Hepatocyte (in vitro differentiated cells): Measurements from ENCODE around the gene SH2D7. TPM values are rescaled to one million over a fixed set of nuclear protein-coding genes. Genes with fewer than 3 reads are reported as not detected.
A peak's percentile ranks its signal among the peaks of the same experiment; 100 is the strongest.

Source experiments
- DNase-seq: peaks from one replicate; pipeline ENCODE4 v3.0.0-alpha.2; 2016; ENCODE audit warnings: low spot score
- H2AFZ ChIP-seq: fragments of 200-600 bp; sonication (generic); 2 replicates; pipeline ENCODE4 v1.6.0; 2016; ENCODE audit warnings: antibody characterized with exemption, mild to moderate bottlenecking
- H3K27ac ChIP-seq: fragments of 200-600 bp; sonication (generic); 2 replicates; pipeline ENCODE4 v1.5.1; 2016; ENCODE audit warnings: mild to moderate bottlenecking
- H3K27me3 ChIP-seq: fragments of 200-600 bp; sonication (generic); 2 replicates; pipeline ENCODE4 v1.6.1; 2016
- H3K36me3 ChIP-seq: fragments of 200-600 bp; sonication (generic); replicated peaks from 2 replicates; pipeline ENCODE4 v1.5.1; 2016; ENCODE audit warnings: low read depth; ENCODE audit not compliant: insufficient read depth
- H3K4me1 ChIP-seq: fragments of 200-600 bp; sonication (generic); 2 replicates; pipeline ENCODE4 v1.5.1; 2016; ENCODE audit warnings: mild to moderate bottlenecking, moderate library complexity; ENCODE audit not compliant: insufficient read depth
- H3K4me2 ChIP-seq: fragments of 200-600 bp; sonication (generic); 2 replicates; pipeline ENCODE4 v1.6.0; 2016
- H3K4me3 ChIP-seq: fragments of 200-600 bp; sonication (generic); 2 replicates; pipeline ENCODE4 v1.5.1; 2016; ENCODE audit warnings: mild to moderate bottlenecking
- H3K79me2 ChIP-seq: fragments of 200-600 bp; sonication (generic); 2 replicates; pipeline ENCODE4 v1.6.0; 2017; ENCODE audit warnings: mild to moderate bottlenecking
- H3K9me2 ChIP-seq: fragments of 200-600 bp; sonication (generic); replicated peaks from 2 replicates; pipeline ENCODE4 v1.6.0; 2017; ENCODE audit warnings: mild to moderate bottlenecking; ENCODE audit not compliant: insufficient read depth
- H3K9me3 ChIP-seq: fragments of 200-600 bp; sonication (generic); 2 replicates; pipeline ENCODE4 v1.5.1; 2016; ENCODE audit warnings: low read depth, mild to moderate bottlenecking
- H4K20me1 ChIP-seq: fragments of 200-600 bp; sonication (generic); 2 replicates; pipeline ENCODE4 v1.6.0; 2016; ENCODE audit warnings: mild to moderate bottlenecking; ENCODE audit not compliant: insufficient read depth, poor library complexity, severe bottlenecking
- CTCF ChIP-seq: fragments of 200-600 bp; sonication (generic); IDR thresholded peaks from 2 replicates; pipeline ENCODE4 v1.5.1; 2016; ENCODE audit warnings: antibody characterized with exemption, mild to moderate bottlenecking; ENCODE audit not compliant: poor library complexity
- EZH2 ChIP-seq: fragments of 200-600 bp; sonication (generic); IDR thresholded peaks from 2 replicates; pipeline ENCODE4 v1.6.1; 2016; ENCODE audit warnings: antibody characterized with exemption, mild to moderate bottlenecking, borderline replicate concordance
- EZH2phosphoT487 ChIP-seq: fragments of 200-600 bp; sonication (generic); IDR thresholded peaks from one replicate; pipeline ENCODE4 v1.6.1; 2018; ENCODE audit warnings: antibody characterized with exemption, mild to moderate bottlenecking, low read depth, moderate library complexity; ENCODE audit not compliant: unreplicated experiment, severe bottlenecking
- WGBS: methylation state at CpG from one replicate; pipeline ENCODE4 v1.1.6; 2016; ENCODE audit warnings: low lambda C conversion rate; ENCODE audit errors: missing lambda C conversion rate; 5-methylcytosine and 5-hydroxymethylcytosine counted together
- polyA plus RNA-seq: library from polyadenylated mRNA; unstranded; fragments of >200 nt; fragmentation: Nextera tagmentation; extraction: Ambion mirVana; gene quantifications from 2 replicates; pipeline ENCODE4 v1.2.1, GENCODE V29; 2016
- total RNA-seq: library from RNA; depleted of rRNA; stranded (reverse); fragments of >200 nt; gene quantifications from 2 replicates; pipeline ENCODE4 v1.2.3, GENCODE V29; 2014

The SH2D7 gene
- total and polyA plus RNA-seq, 2 experiments from 2014 or later: 0.22 TPM; not detected in 1

GRCh38 chr15:78051596-78051995, 40.8 kb upstream of the SH2D7 start:
- H2AFZ ChIP-seq: no peak overlapping the region
- no peak for DNase-seq
- no peak for TF ChIP-seq EZH2phosphoT487
- no peak for TF ChIP-seq CTCF
- no peak for TF ChIP-seq EZH2
- no peaks in the 10 kb centered on the region for H3K9me3 ChIP-seq
- H3K27ac ChIP-seq: peak overlapping the region; percentile 72
- peak overlapping the region; percentile 32 for H3K4me2 ChIP-seq
- 38% methylated on average over 3 of the region's 3 CpGs for WGBS
- no peak overlapping the region for H3K4me3 ChIP-seq
- H3K79me2 ChIP-seq: peaks cover 70% of the 10 kb centered on the region
- no peaks in the 10 kb centered on the region for H3K36me3 ChIP-seq
- H3K4me1 ChIP-seq: peaks cover 79% of the 10 kb centered on the region
- peaks cover 5% of the 10 kb centered on the region for H4K20me1 ChIP-seq
- H3K9me2 ChIP-seq: no peaks in the 10 kb centered on the region
- no peaks in the 10 kb centered on the region for H3K27me3 ChIP-seq

- H3K79me2 ChIP-seq: peaks cover 74% of the 10 kb centered on the region
- TF ChIP-seq EZH2: no peak
- TF ChIP-seq EZH2phosphoT487: no peak
- no peak for TF ChIP-seq CTCF
- H3K27me3 ChIP-seq: no peaks in the 10 kb centered on the region
- no peaks in the 10 kb centered on the region for H3K9me3 ChIP-seq
- H2AFZ ChIP-seq: no peak overlapping the region
- DNase-seq: peak; percentile 69
- no peaks in the 10 kb centered on the region for H3K36me3 ChIP-seq
- peaks cover 79% of the 10 kb centered on the region for H3K4me1 ChIP-seq
- H3K4me3 ChIP-seq: no peak overlapping the region
- peaks cover 5% of the 10 kb centered on the region for H4K20me1 ChIP-seq
- H3K27ac ChIP-seq: peak overlapping the region; percentile 72
- H3K4me2 ChIP-seq: peak overlapping the region; percentile 32
- no peaks in the 10 kb centered on the region for H3K9me2 ChIP-seq
These were observed 40.4 kb upstream of the SH2D7 start for GRCh38 chr15:78052001-78052401.

- TF ChIP-seq EZH2: no peak
- no peak for TF ChIP-seq EZH2phosphoT487
- TF ChIP-seq CTCF: no peak
- WGBS: 95% methylated on average over 5 of the region's 5 CpGs
- Histone ChIP-seq H3K36me3 (no peaks in the 10 kb centered on the region), H3K9me2 (no peaks in the 10 kb centered on the region), H3K4me2 (peak overlapping the region; percentile 32), H2AFZ (no peak overlapping the region), H3K27me3 (no peaks in the 10 kb centered on the region), H3K27ac (peak overlapping the region; percentile 72), H3K4me3 (no peak overlapping the region), H3K79me2 (peaks cover 80% of the 10 kb centered on the region), H3K4me1 (peaks cover 75% of the 10 kb centered on the region), H4K20me1 (peaks cover 5% of the 10 kb centered on the region), H3K9me3 (no peaks in the 10 kb centered on the region)
- no peak for DNase-seq
These were observed 39.8 kb upstream of the SH2D7 start for GRCh38 chr15:78052545-78052944.

GRCh38 chr15:78054518-78054917, 37.8 kb upstream of the SH2D7 start:
- no peak for TF ChIP-seq EZH2
- TF ChIP-seq EZH2phosphoT487: no peak
- TF ChIP-seq CTCF: no peak
- H3K36me3 ChIP-seq: no peaks in the 10 kb centered on the region
- no peak for DNase-seq
- no peak overlapping the region for H2AFZ ChIP-seq
- H3K9me3 ChIP-seq: no peaks in the 10 kb centered on the region
- peaks cover 5% of the 10 kb centered on the region for H4K20me1 ChIP-seq
- no peak overlapping the region for H3K4me3 ChIP-seq
- H3K27ac ChIP-seq: no peak overlapping the region
- H3K9me2 ChIP-seq: no peaks in the 10 kb centered on the region
- H3K4me1 ChIP-seq: peaks cover 73% of the 10 kb centered on the region
- peaks cover 87% of the 10 kb centered on the region for H3K79me2 ChIP-seq
- no peaks in the 10 kb centered on the region for H3K27me3 ChIP-seq
- WGBS: 70% methylated on average over 2 of the region's 2 CpGs
- no peak overlapping the region for H3K4me2 ChIP-seq
